ENCODE data around the gene TRMT1.

DNA sequence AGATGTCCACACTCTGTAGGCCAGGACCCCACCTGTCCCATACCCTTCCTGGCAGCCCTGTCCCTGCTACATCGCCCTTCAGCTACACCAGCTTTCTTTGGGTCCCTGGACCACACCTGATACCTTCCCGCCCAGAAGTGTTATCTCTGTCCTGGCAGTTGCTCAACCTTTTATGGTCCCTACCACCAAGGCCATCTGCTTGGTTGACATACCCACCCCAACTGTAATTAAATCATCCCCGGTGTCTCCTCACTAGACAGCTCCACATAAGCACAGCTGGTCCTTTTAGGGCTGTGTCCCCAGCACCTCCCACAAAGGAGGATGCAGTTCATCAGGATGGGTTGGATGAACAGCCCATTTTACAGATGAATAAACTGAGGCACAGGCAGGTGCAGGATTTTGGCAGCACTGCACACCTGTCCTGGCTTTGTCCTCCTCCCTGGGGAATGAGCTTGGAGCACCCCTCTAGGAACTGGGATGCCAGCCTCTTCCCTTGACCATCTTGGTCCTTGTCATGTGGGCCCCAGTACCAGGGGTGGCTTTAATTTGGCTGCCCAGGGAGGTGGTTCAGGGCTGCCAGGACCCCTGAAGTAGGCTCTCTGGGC is 14.4 kb upstream of the TRMT1 start:
- TF ChIP-seq, protein P1, sequence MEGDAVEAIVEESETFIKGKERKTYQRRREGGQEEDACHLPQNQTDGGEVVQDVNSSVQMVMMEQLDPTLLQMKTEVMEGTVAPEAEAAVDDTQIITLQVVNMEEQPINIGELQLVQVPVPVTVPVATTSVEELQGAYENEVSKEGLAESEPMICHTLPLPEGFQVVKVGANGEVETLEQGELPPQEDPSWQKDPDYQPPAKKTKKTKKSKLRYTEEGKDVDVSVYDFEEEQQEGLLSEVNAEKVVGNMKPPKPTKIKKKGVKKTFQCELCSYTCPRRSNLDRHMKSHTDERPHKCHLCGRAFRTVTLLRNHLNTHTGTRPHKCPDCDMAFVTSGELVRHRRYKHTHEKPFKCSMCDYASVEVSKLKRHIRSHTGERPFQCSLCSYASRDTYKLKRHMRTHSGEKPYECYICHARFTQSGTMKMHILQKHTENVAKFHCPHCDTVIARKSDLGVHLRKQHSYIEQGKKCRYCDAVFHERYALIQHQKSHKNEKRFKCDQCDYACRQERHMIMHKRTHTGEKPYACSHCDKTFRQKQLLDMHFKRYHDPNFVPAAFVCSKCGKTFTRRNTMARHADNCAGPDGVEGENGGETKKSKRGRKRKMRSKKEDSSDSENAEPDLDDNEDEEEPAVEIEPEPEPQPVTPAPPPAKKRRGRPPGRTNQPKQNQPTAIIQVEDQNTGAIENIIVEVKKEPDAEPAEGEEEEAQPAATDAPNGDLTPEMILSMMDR (conservative IDR thresholded peaks at IDR 0.05; ENCODE audit: low read depth, low read length), result no peak
- TF ChIP-seq EZH2 (IDR thresholded peaks at IDR 0.05; ENCODE audit: borderline replicate concordance, low read depth, low read length, poor library complexity, severe bottlenecking), result no peak
